Uterus (tissue), 4 donors: ENCODE results near the gene SV2C. TPM values are rescaled to one million over a fixed set of nuclear protein-coding genes. Genes with fewer than 3 reads are reported as not detected.

ENCODE experiments used
- DNase-seq, 2 donors: peaks; one replicate each; pipeline ENCODE4 v3.0.0-alpha.2; 2019 to 2020
- H3K27ac ChIP-seq, 2 donors: fragments of 200-600 bp; sonication (generic); 1 replicate in 1 of 2; 2 replicates in 1 of 2; pipeline ENCODE4 v1.5.1; 2016 to 2018
- H3K27me3 ChIP-seq, 2 donors: fragments of 200-600 bp; sonication (generic); one replicate each; pipeline ENCODE4 v1.5.1; 2018 to 2019; ENCODE audit warnings: control low read depth in 1 of 2
- H3K36me3 ChIP-seq, 2 donors: fragments of 200-600 bp; sonication (generic); one replicate each; pipeline ENCODE4 v1.5.1; 2019; ENCODE audit warnings: control low read depth in 1 of 2
- H3K4me1 ChIP-seq, 2 donors: fragments of 200-600 bp; sonication (generic); one replicate each; pipeline ENCODE4 v1.5.1; 2018 to 2019; ENCODE audit warnings: control low read depth in 1 of 2
- H3K4me3 ChIP-seq, 2 donors: fragments of 200-600 bp; sonication (generic); 1 replicate in 1 of 2; 2 replicates in 1 of 2; pipeline ENCODE4 v1.5.1; 2018 to 2019; ENCODE audit warnings: mild to moderate bottlenecking in 1 of 2
- H3K9me3 ChIP-seq, 2 donors: fragments of 200-600 bp; sonication (generic); one replicate each; pipeline ENCODE4 v1.5.1; 2019; ENCODE audit warnings: control low read depth in 1 of 2
- POLR2A ChIP-seq, 2 donors: fragments of 450-650 bp; IDR thresholded peaks; one replicate each; pipeline ENCODE4 v1.6.1; 2016; ENCODE audit warnings: antibody characterized with exemption in 2 of 2, mild to moderate bottlenecking in 1 of 2, moderate library complexity in 1 of 2
- intact Hi-C: fragments of 100-400 bp; cut with DNase I; formaldehyde crosslinking; loops from one replicate; pipeline ENCODE4 v1.15.1; 2023; ENCODE audit warnings: low total_unique reads
- total RNA-seq, 4 donors: library from RNA; depleted of rRNA in 3 of 4; stranded (reverse); fragments of >200 nt in 3 of 4; gene quantifications; one replicate each; pipeline versions ENCODE4 v1.1.0 to v1.2.4, GENCODE V29; 2014 to 2023
- TF ChIP-seq, protein P1 (sequence below), 4 experiments: fragments of 200-600 bp in 2 of 4; fragments of 450-650 bp in 2 of 4; sonication (generic) in 2 of 4; IDR thresholded peaks; one replicate each; pipeline ENCODE4 v1.5.1; 2016 to 2019; ENCODE audit warnings: antibody characterized with exemption in 4 of 4, mild to moderate bottlenecking in 2 of 4, moderate library complexity in 1 of 4
- donor health status: DM: yes; HTN: yes; CAD: no.

The SV2C gene
- total RNA-seq, 4 donors from 2014 or later = 0.21 to 3.7 TPM; not detected in 2

DNA sequence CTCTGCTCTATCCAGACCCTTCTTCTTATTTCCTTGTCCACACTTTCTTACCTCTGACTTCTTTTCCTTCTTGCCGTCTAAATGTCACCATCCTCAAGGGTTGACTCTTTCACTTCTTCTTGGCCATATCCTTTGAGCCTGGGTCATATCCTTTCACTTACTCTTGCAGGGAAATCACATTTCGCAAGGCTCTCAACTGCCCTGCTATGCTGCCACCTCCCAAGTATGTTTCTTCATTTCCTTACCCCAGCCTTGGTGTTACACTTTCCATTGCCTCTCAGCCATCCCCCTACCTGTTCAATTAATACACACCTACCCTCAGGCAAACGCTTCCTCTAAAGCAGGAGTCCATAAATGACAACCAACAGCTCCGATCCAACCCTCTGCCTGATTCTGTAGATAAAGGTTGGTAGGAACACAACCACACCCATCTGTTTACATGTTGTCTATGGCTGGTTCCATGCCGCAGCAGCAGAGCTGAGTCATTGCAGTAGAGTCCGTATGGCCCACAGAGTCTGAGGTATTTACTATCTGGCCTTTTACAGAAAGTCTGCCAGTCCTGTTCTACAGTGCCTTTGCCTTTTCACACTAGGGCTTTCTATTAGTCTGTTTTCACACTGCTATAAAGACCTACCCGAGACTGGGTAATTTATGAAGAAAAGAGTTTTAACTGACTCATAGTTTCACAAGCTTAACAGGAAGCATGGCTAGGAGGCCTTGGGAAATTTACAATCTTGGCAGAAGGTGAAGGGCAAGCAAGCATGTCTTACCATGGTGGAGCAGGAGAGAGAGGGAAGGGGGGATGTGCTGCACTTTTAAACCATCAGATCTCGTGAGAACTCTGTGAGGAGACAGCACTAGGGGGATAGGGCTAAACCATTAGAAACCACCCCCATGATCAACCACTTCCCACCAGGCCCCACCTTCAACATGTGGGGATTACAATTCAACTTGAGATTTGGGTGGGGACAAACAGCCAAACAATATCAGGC is 97.9 kb downstream of the SV2C start:
- no peak for DNase-seq
- H3K27me3 ChIP-seq = no peaks in the 10 kb centered on the region
- intact Hi-C loops = no loop called here

DNA sequence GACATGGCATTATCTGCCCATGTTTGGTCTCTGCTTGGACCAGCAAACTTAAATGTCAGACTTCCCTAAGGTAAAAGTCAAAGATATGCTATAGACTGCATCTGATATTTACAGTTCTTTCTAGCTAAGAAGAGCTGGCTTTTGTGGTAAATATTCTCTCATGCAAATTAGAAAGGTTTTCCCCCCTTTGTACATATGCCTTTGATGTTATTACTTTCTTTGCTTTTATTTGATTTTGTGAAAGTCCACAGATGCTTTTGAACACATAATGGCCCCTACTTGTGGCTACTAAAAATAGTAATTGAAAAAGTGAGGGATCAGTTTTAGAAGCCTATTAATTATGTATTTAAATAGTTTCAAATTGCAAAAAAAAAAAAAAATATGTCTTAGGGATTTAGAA is 104.2 kb downstream of the SV2C start:
- no peak overlapping the region for H3K27ac ChIP-seq
- no peak for DNase-seq
- no peaks in the 10 kb centered on the region for H3K4me1 ChIP-seq
- intact Hi-C loops = no loop called here
- H3K36me3 ChIP-seq = no peaks in the 10 kb centered on the region
- no peak for TF ChIP-seq POLR2A (IDR thresholded peaks at IDR 0.05)
- TF ChIP-seq, protein P1, sequence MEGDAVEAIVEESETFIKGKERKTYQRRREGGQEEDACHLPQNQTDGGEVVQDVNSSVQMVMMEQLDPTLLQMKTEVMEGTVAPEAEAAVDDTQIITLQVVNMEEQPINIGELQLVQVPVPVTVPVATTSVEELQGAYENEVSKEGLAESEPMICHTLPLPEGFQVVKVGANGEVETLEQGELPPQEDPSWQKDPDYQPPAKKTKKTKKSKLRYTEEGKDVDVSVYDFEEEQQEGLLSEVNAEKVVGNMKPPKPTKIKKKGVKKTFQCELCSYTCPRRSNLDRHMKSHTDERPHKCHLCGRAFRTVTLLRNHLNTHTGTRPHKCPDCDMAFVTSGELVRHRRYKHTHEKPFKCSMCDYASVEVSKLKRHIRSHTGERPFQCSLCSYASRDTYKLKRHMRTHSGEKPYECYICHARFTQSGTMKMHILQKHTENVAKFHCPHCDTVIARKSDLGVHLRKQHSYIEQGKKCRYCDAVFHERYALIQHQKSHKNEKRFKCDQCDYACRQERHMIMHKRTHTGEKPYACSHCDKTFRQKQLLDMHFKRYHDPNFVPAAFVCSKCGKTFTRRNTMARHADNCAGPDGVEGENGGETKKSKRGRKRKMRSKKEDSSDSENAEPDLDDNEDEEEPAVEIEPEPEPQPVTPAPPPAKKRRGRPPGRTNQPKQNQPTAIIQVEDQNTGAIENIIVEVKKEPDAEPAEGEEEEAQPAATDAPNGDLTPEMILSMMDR (IDR thresholded peaks at IDR 0.05) = no peak
- no peak overlapping the region for H3K4me3 ChIP-seq
- no peaks in the 10 kb centered on the region for H3K9me3 ChIP-seq
- no peaks in the 10 kb centered on the region for H3K27me3 ChIP-seq

More for the DNA sequence above, 97.9 kb downstream of the SV2C start:
- no peaks in the 10 kb centered on the region for H3K36me3 ChIP-seq
- no peaks in the 10 kb centered on the region for H3K9me3 ChIP-seq
- no peak overlapping the region for H3K4me3 ChIP-seq
- no peaks in the 10 kb centered on the region for H3K4me1 ChIP-seq
- H3K27ac ChIP-seq = no peak overlapping the region
- TF ChIP-seq, protein P1 (IDR thresholded peaks at IDR 0.05) = no peak
- TF ChIP-seq POLR2A (IDR thresholded peaks at IDR 0.05) = no peak

DNA sequence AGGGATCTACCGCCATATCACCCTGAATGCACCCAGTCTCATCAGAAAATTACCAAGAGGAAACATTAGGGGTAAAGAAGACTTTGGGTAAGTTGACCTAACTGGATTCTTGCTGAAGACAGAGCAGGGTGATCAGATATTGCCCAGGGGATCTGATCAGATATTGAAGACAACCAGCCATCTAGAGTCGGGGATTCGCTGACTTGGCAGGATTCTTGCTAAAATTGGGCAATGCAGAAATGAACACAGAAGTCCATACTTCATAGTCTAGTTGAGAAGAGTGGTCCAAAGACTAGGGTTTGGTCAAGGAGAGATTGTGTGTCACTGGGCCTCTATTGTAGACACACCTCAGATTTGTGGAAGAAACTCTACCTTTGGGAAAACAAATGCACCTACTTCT is 107.2 kb downstream of the SV2C start:
- Histone ChIP-seq H3K27ac (no peak overlapping the region), H3K36me3 (no peaks in the 10 kb centered on the region), H3K4me1 (no peaks in the 10 kb centered on the region), H3K4me3 (no peak overlapping the region), H3K27me3 (no peaks in the 10 kb centered on the region), H3K9me3 (no peaks in the 10 kb centered on the region)
- intact Hi-C loops = no loop called here
- TF ChIP-seq POLR2A (IDR thresholded peaks at IDR 0.05) = no peak
- DNase-seq = no peak

DNA sequence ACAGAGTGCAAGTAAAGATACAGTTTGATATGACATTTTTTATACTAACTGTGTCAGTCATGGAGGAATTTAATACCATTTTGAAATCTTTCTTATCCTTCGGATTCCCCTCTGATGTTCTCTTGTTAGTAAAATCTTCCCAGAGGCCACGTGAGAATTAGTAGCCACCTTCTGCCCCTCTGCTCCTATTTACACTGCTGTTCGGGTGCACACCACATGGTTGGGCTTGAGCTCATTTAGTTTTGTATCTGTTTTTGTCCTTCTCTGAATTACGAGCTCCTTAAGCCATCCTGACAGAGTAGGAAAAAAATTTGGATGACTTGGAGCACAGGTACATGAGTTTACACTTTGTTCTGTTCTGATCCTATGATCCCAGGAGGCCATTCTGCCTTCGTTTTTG is 109.7 kb downstream of the SV2C start:
- intact Hi-C loops = no loop called here
- Histone ChIP-seq H3K4me1 (no peaks in the 10 kb centered on the region), H3K27ac (no peak overlapping the region), H3K4me3 (no peak overlapping the region), H3K27me3 (no peaks in the 10 kb centered on the region), H3K9me3 (no peaks in the 10 kb centered on the region), H3K36me3 (no peaks in the 10 kb centered on the region)
- TF ChIP-seq, protein P1 (IDR thresholded peaks at IDR 0.05) = no peak
- no peak for TF ChIP-seq POLR2A (IDR thresholded peaks at IDR 0.05)
- DNase-seq = no peak

DNA sequence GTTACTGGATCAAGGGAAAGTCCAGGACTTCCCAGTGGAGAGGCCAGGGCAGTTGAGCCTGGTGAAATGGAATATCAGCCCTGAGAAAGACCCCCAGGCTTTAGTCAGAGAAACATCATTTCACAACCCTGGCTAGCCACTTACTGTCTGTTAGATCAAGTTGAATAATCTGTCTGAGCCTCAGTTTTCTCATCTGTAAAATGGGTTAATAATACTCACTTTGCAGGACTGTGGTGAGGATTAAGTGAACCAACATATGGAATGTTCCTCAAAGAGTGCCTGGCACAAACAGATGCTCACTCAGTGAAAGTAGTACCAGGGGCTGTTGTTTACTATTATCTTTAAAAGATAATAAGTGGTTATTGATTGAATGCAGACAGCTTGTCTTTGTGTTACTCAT is 110.5 kb downstream of the SV2C start:
- no peaks in the 10 kb centered on the region for H3K4me1 ChIP-seq
- no peaks in the 10 kb centered on the region for H3K36me3 ChIP-seq
- no peak overlapping the region for H3K27ac ChIP-seq
- no peaks in the 10 kb centered on the region for H3K9me3 ChIP-seq
- H3K4me3 ChIP-seq = no peak overlapping the region
- H3K27me3 ChIP-seq = no peaks in the 10 kb centered on the region
- intact Hi-C loops = no loop called here
- TF ChIP-seq POLR2A (IDR thresholded peaks at IDR 0.05) = no peak
- no peak for DNase-seq

DNA sequence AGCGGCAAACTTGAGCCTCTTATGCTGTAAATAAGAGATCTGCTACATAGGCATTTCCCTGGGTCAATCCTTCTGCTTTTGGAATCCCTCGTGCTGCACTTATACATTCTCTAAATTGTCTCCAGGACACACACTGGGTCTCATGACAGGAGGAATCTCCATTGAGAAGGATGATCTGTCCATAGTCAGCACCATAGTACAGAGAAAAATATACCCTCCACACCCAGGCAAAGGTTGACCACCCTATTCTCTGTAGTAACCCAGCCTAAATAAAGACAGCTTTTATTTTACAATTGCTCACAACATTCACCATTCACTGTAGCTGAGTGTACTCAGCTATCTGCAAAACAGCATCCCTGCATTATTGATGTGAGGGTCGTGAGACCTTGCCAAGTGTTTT is 111.2 kb downstream of the SV2C start:
- Histone ChIP-seq H3K27ac (no peak overlapping the region), H3K27me3 (no peaks in the 10 kb centered on the region), H3K4me3 (no peak overlapping the region), H3K36me3 (no peaks in the 10 kb centered on the region), H3K4me1 (no peaks in the 10 kb centered on the region), H3K9me3 (no peaks in the 10 kb centered on the region)
- TF ChIP-seq, protein P1 (IDR thresholded peaks at IDR 0.05) = no peak
- no peak for TF ChIP-seq POLR2A (IDR thresholded peaks at IDR 0.05)
- DNase-seq = no peak
- intact Hi-C loops = no loop called here
